Measurements from ENCODE around the gene LDHAL6B. TPM values are rescaled to one million over a fixed set of nuclear protein-coding genes. Genes with fewer than 3 reads are reported as not detected.

Gene LDHAL6B
- total and polyA plus RNA-seq, 2 of the 8 experiments (the other 6 are each of a cell fraction or from before 2014, with no cell fraction given) = not detected

- H3K23me2 ChIP-seq (ENCODE audit: low read depth, low read length) = no peaks in the 10 kb centered on the region; the same call in 1 of the 2 replicates
- DNase-seq (ENCODE audit: low read depth in 1 of 2, low spot score in 2 of 2) = no peak
- H3K27me3 ChIP-seq (replicated peaks in 1 of 4; ENCODE audit: control insufficient read depth in 3 of 4, extremely low read depth in 1 of 4, insufficient read depth in 3 of 4, low read length in 3 of 4) = no peaks in the 10 kb centered on the region
- no peaks in the 10 kb centered on the region for H3K79me1 ChIP-seq (ENCODE audit: low read depth, low read length)
- H3K9ac ChIP-seq (replicated peaks in 1 of 4; ENCODE audit: extremely low read depth in 1 of 4, low read depth in 3 of 4, low read length in 3 of 4) = no peak overlapping the region
- H3K18ac ChIP-seq (ENCODE audit: extremely low read depth, low read length) = no peak overlapping the region
- no peak overlapping the region for H3K4me3 ChIP-seq (ENCODE audit: extremely low read depth in 1 of 4, insufficient read depth in 2 of 4, low read depth in 3 of 4, low read length in 4 of 4)
- no peaks in the 10 kb centered on the region for H3K9me3 ChIP-seq (ENCODE audit: insufficient read depth in 2 of 2, low read depth in 1 of 2, low read length in 1 of 2)
- no peak overlapping the region for H4K5ac ChIP-seq (ENCODE audit: insufficient read length, low read depth, low read length)
- H3K14ac ChIP-seq (ENCODE audit: insufficient read length) = no peak overlapping the region
- no peaks in the 10 kb centered on the region for H3K79me2 ChIP-seq (ENCODE audit: control insufficient read depth in 1 of 2, insufficient read depth in 2 of 2, low read length in 2 of 2)
- H3K56ac ChIP-seq (replicated peaks; ENCODE audit: insufficient read length, low read depth, low read length) = no peak overlapping the region
- H2BK12ac ChIP-seq (ENCODE audit: low read depth, low read length) = no peak overlapping the region
- no peak overlapping the region for H2AK5ac ChIP-seq (ENCODE audit: low read depth, low read length)
- no peak overlapping the region for H4K91ac ChIP-seq (replicated peaks; ENCODE audit: insufficient read length, low read length)
- no peak overlapping the region for H3K4ac ChIP-seq (replicated peaks; ENCODE audit: insufficient read length, low read depth, low read length)
- H2BK15ac ChIP-seq (ENCODE audit: low read length) = no peak overlapping the region
- no peak overlapping the region for H2BK5ac ChIP-seq (ENCODE audit: low read depth, low read length)
- no peak overlapping the region for H2BK120ac ChIP-seq (replicated peaks; ENCODE audit: low read depth, low read length)
- no peak overlapping the region for H2BK20ac ChIP-seq (ENCODE audit: low read length)
- H2AFZ ChIP-seq (ENCODE audit: low read length) = no peak overlapping the region
- H3K36me3 ChIP-seq (ENCODE audit: control insufficient read depth in 2 of 4, insufficient read depth in 4 of 4, low read length in 3 of 4) = peaks cover 7 to 54% (median 13%) of the 10 kb centered on the region in 4 experiments; a peak in 7 of 8 replicates
- H3K4me1 ChIP-seq (replicated peaks in 1 of 4; ENCODE audit: control insufficient read depth in 3 of 4, insufficient read depth in 4 of 4, low read length in 3 of 4) = no peaks in the 10 kb centered on the region; a peak in 2 of 7 replicates
- no peaks in the 10 kb centered on the region for H4K20me1 ChIP-seq (replicated peaks in 1 of 2; ENCODE audit: control insufficient read depth in 1 of 2, insufficient read depth in 2 of 2, low read length in 2 of 2)
- WGBS, 2 experiments (ENCODE audit: extremely low coverage in 1 of 2, insufficient coverage in 1 of 2, insufficient read length in 1 of 2, insufficient replicate concordance in 2 of 2, low coverage in 1 of 2, low lambda C conversion rate in 2 of 2, missing lambda C conversion rate in 1 of 2) = 91% methylated on average over 7 of the region's 7 CpGs; no CpG with 5 or more reads in 1 of the 2 experiments
- POLR2A ChIA-PET (ENCODE audit: partially characterized antibody) = no interaction called here
- CTCF ChIA-PET (ENCODE audit: partially characterized antibody) = interaction anchor here (1.0 to 1.4 kb wide), 3 partner anchors 11 to 335 kb away, joined by 3 to 4 read pairs (median 3); no protein-coding TSS in a partner anchor
- H4K8ac ChIP-seq (ENCODE audit: extremely low read depth, insufficient read depth, low read length) = no peak overlapping the region
- no peak overlapping the region for H3K4me2 ChIP-seq (ENCODE audit: insufficient read depth in 1 of 2, low read depth in 2 of 2, low read length in 2 of 2)
- no peak overlapping the region for H3K27ac ChIP-seq (ENCODE audit: low read depth, low read length)
- no peak for FAIRE-seq
- no peak overlapping the region for H3K23ac ChIP-seq (ENCODE audit: insufficient read length)
- TF ChIP-seq SIRT6 (IDR thresholded peaks at IDR 0.05; ENCODE audit: low read length) (no peak), RXRA (IDR thresholded peaks at IDR 0.05; ENCODE audit: insufficient read depth, low read depth, low read length) (no peak), FOSL1 (IDR thresholded peaks at IDR 0.05; ENCODE audit: insufficient read depth, low read depth, low read length) (no peak), CBX8 (IDR thresholded peaks at IDR 0.05; ENCODE audit: borderline replicate concordance, low read depth, low read length) (no peak), RAD21 (IDR thresholded peaks at IDR 0.05 in 1 of 2, conservative IDR thresholded peaks at IDR 0.05 in 1 of 2; ENCODE audit: low read depth in 2 of 2, low read length in 2 of 2) (no peak), TEAD4 (IDR thresholded peaks at IDR 0.05; ENCODE audit: low read depth, low read length) (no peak), CTBP2 (IDR thresholded peaks at IDR 0.05; ENCODE audit: borderline replicate concordance, insufficient read depth, insufficient read length, low read length) (no peak)
These were observed 48.0 kb upstream of the LDHAL6B start for GRCh38 chr15:59158701-59159034.

Measured in H1 (cell line).